Measurements from ENCODE around the gene LSM12. TPM values are rescaled to one million over a fixed set of nuclear protein-coding genes. Genes with fewer than 3 reads are reported as not detected.

LSM12 gene
- total and polyA plus RNA-seq, 10 donors: 18.9 to 43.1 (median 27.9) TPM

- H3K4me3 ChIP-seq: no peak overlapping the region
- WGBS, 5 donors: 68 to 84% (median 75%) methylated on average over 10 of the region's 10 CpGs
- no peak overlapping the region for H3K27ac ChIP-seq
- peaks cover 0 to 9% (median 0%) of the 10 kb centered on the region in 6 donors for H3K4me1 ChIP-seq
- no peak for DNase-seq
- H3K27me3 ChIP-seq (replicated peaks in 1 of 7): no peaks in the 10 kb centered on the region
- no peaks in the 10 kb centered on the region for H3K9me3 ChIP-seq
- intact Hi-C loops (cut with DNase I; ENCODE audit: low total_unique reads): no loop called here
- H3K36me3 ChIP-seq: peaks cover 0 to 100% (median 78%) of the 10 kb centered on the region in 6 donors
- TF ChIP-seq POLR2AphosphoS5 (IDR thresholded peaks at IDR 0.05) (no peak), CTCF (IDR thresholded peaks at IDR 0.05 in 8 of 11, conservative IDR thresholded peaks at IDR 0.05 in 3 of 11) (peak in 3 of 11 experiments; percentile 23 to 34 (median 34)), POLR2A (IDR thresholded peaks at IDR 0.05) (no peak)
These were observed 17.7 kb upstream of the LSM12 start for GRCh38 chr17:44084131-44084538.

GRCh38 chr17:44083250-44083849 is 16.9 kb upstream of the LSM12 start:
- H3K9me3 ChIP-seq: no peaks in the 10 kb centered on the region
- TF ChIP-seq CTCF (IDR thresholded peaks at IDR 0.05 in 8 of 11, conservative IDR thresholded peaks at IDR 0.05 in 3 of 11) (no peak), POLR2AphosphoS5 (IDR thresholded peaks at IDR 0.05) (peak in 2 of 3 donors; percentile 16 to 50), POLR2A (IDR thresholded peaks at IDR 0.05) (no peak)
- no peak for DNase-seq
- no peaks in the 10 kb centered on the region for H3K27me3 ChIP-seq (replicated peaks in 1 of 7)
- peaks cover 0 to 100% (median 78%) of the 10 kb centered on the region in 6 donors for H3K36me3 ChIP-seq
- intact Hi-C loops (cut with DNase I; ENCODE audit: low total_unique reads): no loop called here
- WGBS, 5 donors: 81 to 97% (median 91%) methylated on average over 3 to 12 of the region's 12 CpGs
- H3K4me3 ChIP-seq: no peak overlapping the region
- H3K27ac ChIP-seq: no peak overlapping the region
- peaks cover 0 to 11% (median 0%) of the 10 kb centered on the region in 6 donors for H3K4me1 ChIP-seq

GRCh38 chr17:44082256-44082927 is 15.9 kb upstream of the LSM12 start:
- H3K27me3 ChIP-seq (replicated peaks in 1 of 7): no peaks in the 10 kb centered on the region
- H3K4me3 ChIP-seq: no peak overlapping the region
- no peak overlapping the region for H3K27ac ChIP-seq
- WGBS, 5 donors: 81 to 87% (median 85%) methylated on average over 21 of the region's 21 CpGs
- intact Hi-C loops (cut with DNase I; ENCODE audit: low total_unique reads): no loop called here
- no peaks in the 10 kb centered on the region for H3K9me3 ChIP-seq
- no peak for TF ChIP-seq CTCF (IDR thresholded peaks at IDR 0.05 in 8 of 11, conservative IDR thresholded peaks at IDR 0.05 in 3 of 11)
- peak in 1 of 3 donors; percentile 22 for TF ChIP-seq POLR2AphosphoS5 (IDR thresholded peaks at IDR 0.05)
- no peak for TF ChIP-seq POLR2A (IDR thresholded peaks at IDR 0.05)
- peaks cover 0 to 100% (median 78%) of the 10 kb centered on the region in 6 donors for H3K36me3 ChIP-seq
- peaks cover 0 to 21% (median 4%) of the 10 kb centered on the region in 6 donors for H3K4me1 ChIP-seq
- no peak for DNase-seq

GRCh38 chr17:44081681-44082080 is 15.2 kb upstream of the LSM12 start:
- intact Hi-C loops (cut with DNase I; ENCODE audit: low total_unique reads): no loop called here
- 93 to 98% (median 97%) methylated on average over 3 of the region's 3 CpGs for WGBS, 5 donors

More at GRCh38 chr17:44081681-44082080, 15.2 kb upstream of the LSM12 start:
- no peaks in the 10 kb centered on the region for H3K27me3 ChIP-seq (replicated peaks in 1 of 7)
- no peak overlapping the region for H3K4me3 ChIP-seq
- H3K9me3 ChIP-seq: no peaks in the 10 kb centered on the region
- TF ChIP-seq POLR2A (IDR thresholded peaks at IDR 0.05) (no peak), POLR2AphosphoS5 (IDR thresholded peaks at IDR 0.05) (no peak), CTCF (IDR thresholded peaks at IDR 0.05 in 8 of 11, conservative IDR thresholded peaks at IDR 0.05 in 3 of 11) (no peak)
- no peak overlapping the region for H3K27ac ChIP-seq
- H3K4me1 ChIP-seq: peaks cover 0 to 28% (median 10%) of the 10 kb centered on the region in 6 donors
- no peak for DNase-seq
- peaks cover 0 to 100% (median 80%) of the 10 kb centered on the region in 6 donors for H3K36me3 ChIP-seq

All from spleen (tissue), 11 donors.